ENCODE data around the gene KCND3. TPM values are rescaled to one million over a fixed set of nuclear protein-coding genes. Genes with fewer than 3 reads are reported as not detected.
"Not testable (repeated sequence)": the region's sequence is repeated elsewhere in the genome, so short reads cannot be mapped to it uniquely, and the experiment has no call there.

KCND3 gene
- total RNA-seq, 1 experiment from 2014 or later: not detected

- DNase-seq (ENCODE audit: low spot score): no peak
These were observed 174.8 kb downstream of the KCND3 start for GRCh38 chr1:111814642-111815041.

GRCh38 chr1:111814305-111814628 lies 175.2 kb downstream of the KCND3 start:
- no peak for DNase-seq (ENCODE audit: low spot score)

- no peak for DNase-seq (ENCODE audit: low spot score)
These were observed 175.8 kb downstream of the KCND3 start for GRCh38 chr1:111813440-111814304.

- no peak for DNase-seq (ENCODE audit: low spot score)
These were observed 177.2 kb downstream of the KCND3 start for GRCh38 chr1:111812306-111812705.

- DNase-seq (ENCODE audit: low spot score): no peak
These were observed 177.6 kb downstream of the KCND3 start for GRCh38 chr1:111811891-111812290.

- no peak for DNase-seq (ENCODE audit: low spot score)
These were observed 184.2 kb downstream of the KCND3 start for GRCh38 chr1:111805251-111805650.

- DNase-seq (ENCODE audit: low spot score): no peak
These were observed 184.7 kb downstream of the KCND3 start for GRCh38 chr1:111804776-111805175.

GRCh38 chr1:111803951-111804350 lies 185.5 kb downstream of the KCND3 start:
- no peak for DNase-seq (ENCODE audit: low spot score)

- no peak for DNase-seq (ENCODE audit: low spot score)
These were observed 186.5 kb downstream of the KCND3 start for GRCh38 chr1:111802984-111803383.

- DNase-seq (ENCODE audit: low spot score): no peak
These were observed 187.4 kb downstream of the KCND3 start for GRCh38 chr1:111802110-111802509.

GRCh38 chr1:111801071-111801850 lies 188.2 kb downstream of the KCND3 start:
- DNase-seq (ENCODE audit: low spot score): peak; percentile 22

GRCh38 chr1:111799722-111800121 lies 189.7 kb downstream of the KCND3 start:
- not testable (repeated sequence) for DNase-seq (ENCODE audit: low spot score)

GRCh38 chr1:111798580-111798979 lies 190.9 kb downstream of the KCND3 start:
- no peak for DNase-seq (ENCODE audit: low spot score)

GRCh38 chr1:111795401-111795800 lies 194.1 kb downstream of the KCND3 start:
- no peak for DNase-seq (ENCODE audit: low spot score)

- no peak for DNase-seq (ENCODE audit: low spot score)
These were observed 195.5 kb downstream of the KCND3 start for GRCh38 chr1:111793923-111794322.

GRCh38 chr1:111792249-111792648 lies 197.2 kb downstream of the KCND3 start:
- DNase-seq (ENCODE audit: low spot score): no peak

- DNase-seq (ENCODE audit: low spot score): no peak
These were observed 197.7 kb downstream of the KCND3 start for GRCh38 chr1:111791776-111792175.

- DNase-seq (ENCODE audit: low spot score): no peak
These were observed 199.7 kb downstream of the KCND3 start for GRCh38 chr1:111789666-111790316.

- DNase-seq (ENCODE audit: low spot score): no peak
These were observed 200.3 kb downstream of the KCND3 start for GRCh38 chr1:111789142-111789541.

- no peak for DNase-seq (ENCODE audit: low spot score)
These were observed 202.7 kb downstream of the KCND3 start for GRCh38 chr1:111786669-111787207.

GRCh38 chr1:111784273-111784901 lies 205.1 kb downstream of the KCND3 start:
- no peak for DNase-seq (ENCODE audit: low spot score)

GRCh38 chr1:111779546-111779945 lies 209.9 kb downstream of the KCND3 start:
- no peak for DNase-seq (ENCODE audit: low spot score)

All from HT-29 (cell line).